Measurements from ENCODE around the gene FCER1G. TPM values are rescaled to one million over a fixed set of nuclear protein-coding genes. Genes with fewer than 3 reads are reported as not detected.

FCER1G gene
- total RNA-seq, 1 experiment from 2014 or later, result 1.5 TPM

- peak overlapping the region; percentile 69 for H3K4me3 ChIP-seq (ENCODE audit: low read depth, low read length)
- H3K4me1 Mint-ChIP-seq (ENCODE audit: low read depth, unreplicated experiment), result peaks cover 42% of the 10 kb centered on the region
- H3K27me3 ChIP-seq (replicated peaks; ENCODE audit: control insufficient read depth, insufficient read depth, low read length), result no peaks in the 10 kb centered on the region
- H3K27me3 Mint-ChIP-seq (ENCODE audit: insufficient read depth, unreplicated experiment), result no peaks in the 10 kb centered on the region
- no TSS peak for BruUV-seq (replicated peaks)
- H3K9me3 ChIP-seq, result peaks cover 8% of the 10 kb centered on the region; the same call in 1 of the 2 replicates
- CTCF ChIA-PET, result interaction anchor here (0.8 to 3.6 kb wide), 6 partner anchors 10 to 155 kb away, joined by 3 to 44 read pairs (median 14); no protein-coding TSS in a partner anchor
- no peak for DNase-seq
- H3K27ac Mint-ChIP-seq (ENCODE audit: unreplicated experiment), result peak overlapping the region; percentile 97
- H3K4me3 Mint-ChIP-seq (ENCODE audit: unreplicated experiment), result peak overlapping the region; percentile 99
- H3K4me1 ChIP-seq, result peaks cover 44% of the 10 kb centered on the region
- intact Hi-C loops (cut with micrococcal nuclease; ENCODE audit: unreplicated experiment), result loop anchor here (1.0 kb wide), 2 partner anchors 65 to 148 kb away; no protein-coding TSS in a partner anchor
- H3K36me3 Mint-ChIP-seq (ENCODE audit: insufficient read depth, unreplicated experiment), result peaks cover 60% of the 10 kb centered on the region
- peaks cover 6% of the 10 kb centered on the region for H3K36me3 ChIP-seq (ENCODE audit: control insufficient read depth, insufficient read depth, low read length)
- peaks cover 22% of the 10 kb centered on the region for H3K9me3 Mint-ChIP-seq (ENCODE audit: unreplicated experiment)
- POLR2A ChIA-PET, result interaction anchor here (1.7 to 2.2 kb wide), 2 partner anchors 10 to 24 kb away, joined by 11 to 41 read pairs; partner anchors contain the start of gene NDUFS2
- TF ChIP-seq, protein P1, sequence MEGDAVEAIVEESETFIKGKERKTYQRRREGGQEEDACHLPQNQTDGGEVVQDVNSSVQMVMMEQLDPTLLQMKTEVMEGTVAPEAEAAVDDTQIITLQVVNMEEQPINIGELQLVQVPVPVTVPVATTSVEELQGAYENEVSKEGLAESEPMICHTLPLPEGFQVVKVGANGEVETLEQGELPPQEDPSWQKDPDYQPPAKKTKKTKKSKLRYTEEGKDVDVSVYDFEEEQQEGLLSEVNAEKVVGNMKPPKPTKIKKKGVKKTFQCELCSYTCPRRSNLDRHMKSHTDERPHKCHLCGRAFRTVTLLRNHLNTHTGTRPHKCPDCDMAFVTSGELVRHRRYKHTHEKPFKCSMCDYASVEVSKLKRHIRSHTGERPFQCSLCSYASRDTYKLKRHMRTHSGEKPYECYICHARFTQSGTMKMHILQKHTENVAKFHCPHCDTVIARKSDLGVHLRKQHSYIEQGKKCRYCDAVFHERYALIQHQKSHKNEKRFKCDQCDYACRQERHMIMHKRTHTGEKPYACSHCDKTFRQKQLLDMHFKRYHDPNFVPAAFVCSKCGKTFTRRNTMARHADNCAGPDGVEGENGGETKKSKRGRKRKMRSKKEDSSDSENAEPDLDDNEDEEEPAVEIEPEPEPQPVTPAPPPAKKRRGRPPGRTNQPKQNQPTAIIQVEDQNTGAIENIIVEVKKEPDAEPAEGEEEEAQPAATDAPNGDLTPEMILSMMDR (IDR thresholded peaks at IDR 0.05; ENCODE audit: insufficient read depth in 1 of 2, low read depth in 1 of 2, low read length in 1 of 2, severe bottlenecking in 1 of 2, unreplicated experiment in 1 of 2), result no peak
Measured at GRCh38 chr1:161226759-161227158, 11.7 kb downstream of the FCER1G start.

DNA sequence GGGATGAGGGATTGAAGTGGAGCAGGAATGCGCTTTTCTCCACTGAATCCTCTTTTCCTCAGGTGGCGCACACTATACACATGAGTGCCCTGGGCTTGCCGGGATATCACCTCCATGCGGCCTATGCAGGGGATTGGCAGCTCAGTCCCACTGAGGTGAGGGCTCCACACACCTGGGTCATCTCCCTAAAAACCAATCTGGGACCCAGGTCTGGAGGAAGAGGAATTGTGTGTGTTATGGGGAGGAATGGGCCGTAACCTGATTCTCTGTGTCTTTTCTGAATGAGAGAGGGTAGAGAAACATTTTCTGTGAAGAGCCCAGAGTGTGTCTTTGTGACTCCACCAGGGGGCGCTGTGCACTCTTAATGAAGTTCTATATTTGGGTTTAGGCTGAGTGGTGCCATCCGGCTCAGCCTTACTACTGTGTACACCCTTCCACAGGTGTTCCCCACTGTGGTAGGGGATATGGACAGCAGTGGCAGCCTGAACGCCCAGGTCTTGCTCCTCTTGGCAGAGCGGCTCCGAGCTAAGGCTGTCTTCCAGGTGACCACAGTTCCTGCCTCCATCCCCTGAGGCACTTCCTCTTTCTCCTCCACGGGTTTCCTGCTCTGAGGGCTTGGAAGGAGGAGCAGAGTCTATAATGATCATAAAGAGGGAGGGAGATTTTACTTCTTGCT lies 12.2 kb downstream of the FCER1G start:
- TF ChIP-seq, protein P1 (IDR thresholded peaks at IDR 0.05; ENCODE audit: insufficient read depth in 1 of 2, low read depth in 1 of 2, low read length in 1 of 2, severe bottlenecking in 1 of 2, unreplicated experiment in 1 of 2), result peak; percentile 76 to 84
- intact Hi-C loops (cut with micrococcal nuclease; ENCODE audit: unreplicated experiment), result loop anchor here (1.0 kb wide), 2 partner anchors 64 to 147 kb away; no protein-coding TSS in a partner anchor
- POLR2A ChIA-PET, result interaction anchor here (2.2 kb wide), 1 partner anchor 25 kb away, joined by 41 read pairs; the partner anchor contains the start of gene NDUFS2

DNA sequence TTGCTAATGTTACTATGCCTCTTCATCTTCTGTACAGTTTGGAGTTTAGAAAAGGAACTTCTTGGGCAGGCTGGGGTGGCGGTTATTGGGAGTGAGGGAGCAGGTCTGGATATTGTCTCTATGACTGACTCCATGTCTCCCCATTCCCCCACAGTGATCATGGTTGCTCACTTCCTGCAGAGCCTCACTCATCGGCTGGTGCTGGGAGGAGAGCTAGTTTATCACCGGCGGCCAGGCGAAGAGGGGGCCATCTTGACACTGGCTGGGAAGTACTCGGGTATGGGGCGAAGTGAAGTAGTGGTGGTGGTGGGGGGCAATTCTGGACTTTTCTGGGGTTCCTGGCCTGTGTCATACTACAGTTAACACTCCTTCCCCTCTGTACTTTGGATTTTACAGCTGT lies 12.9 kb downstream of the FCER1G start:
- Histone ChIP-seq H3K36me3 (ENCODE audit: control insufficient read depth, insufficient read depth, low read length) (peaks cover 5% of the 10 kb centered on the region; the same call in 1 of the 2 replicates), H3K9me3 (no peaks in the 10 kb centered on the region), H3K4me3 (ENCODE audit: low read depth, low read length) (no peak overlapping the region), H3K4me1 (peaks cover 31% of the 10 kb centered on the region), H3K27me3 (replicated peaks; ENCODE audit: control insufficient read depth, insufficient read depth, low read length) (no peaks in the 10 kb centered on the region)
- Mint-ChIP-seq H3K27me3 (ENCODE audit: insufficient read depth, unreplicated experiment) (no peaks in the 10 kb centered on the region), H3K27ac (ENCODE audit: unreplicated experiment) (peak overlapping the region; percentile 97), H3K4me3 (ENCODE audit: unreplicated experiment) (no peak overlapping the region), H3K36me3 (ENCODE audit: insufficient read depth, unreplicated experiment) (peaks cover 47% of the 10 kb centered on the region), H3K4me1 (ENCODE audit: low read depth, unreplicated experiment) (peaks cover 29% of the 10 kb centered on the region), H3K9me3 (ENCODE audit: unreplicated experiment) (peaks cover 9% of the 10 kb centered on the region)
- POLR2A ChIA-PET, result no interaction called here
- no TSS peak for BruUV-seq (replicated peaks)
- CTCF ChIA-PET, result interaction anchor here (1.0 to 3.6 kb wide), 3 partner anchors 22 to 147 kb away, joined by 3 to 44 read pairs (median 4); no protein-coding TSS in a partner anchor
- intact Hi-C loops (cut with micrococcal nuclease; ENCODE audit: unreplicated experiment), result no loop called here
- TF ChIP-seq, protein P1 (IDR thresholded peaks at IDR 0.05; ENCODE audit: insufficient read depth in 1 of 2, low read depth in 1 of 2, low read length in 1 of 2, severe bottlenecking in 1 of 2, unreplicated experiment in 1 of 2), result no peak
- DNase-seq, result no peak

More for the DNA sequence above, 12.2 kb downstream of the FCER1G start:
- H3K4me1 ChIP-seq, result peaks cover 38% of the 10 kb centered on the region
- Mint-ChIP-seq H3K9me3 (ENCODE audit: unreplicated experiment) (peaks cover 16% of the 10 kb centered on the region), H3K4me3 (ENCODE audit: unreplicated experiment) (peak overlapping the region; percentile 99), H3K27ac (ENCODE audit: unreplicated experiment) (peak overlapping the region; percentile 97), H3K36me3 (ENCODE audit: insufficient read depth, unreplicated experiment) (peaks cover 54% of the 10 kb centered on the region), H3K4me1 (ENCODE audit: low read depth, unreplicated experiment) (peaks cover 36% of the 10 kb centered on the region), H3K27me3 (ENCODE audit: insufficient read depth, unreplicated experiment) (no peaks in the 10 kb centered on the region)
- peak overlapping the region; percentile 69 for H3K4me3 ChIP-seq (ENCODE audit: low read depth, low read length)
- DNase-seq, result peak; percentile 72 to 82
- no peaks in the 10 kb centered on the region for H3K27me3 ChIP-seq (replicated peaks; ENCODE audit: control insufficient read depth, insufficient read depth, low read length)
- H3K36me3 ChIP-seq (ENCODE audit: control insufficient read depth, insufficient read depth, low read length), result peaks cover 6% of the 10 kb centered on the region
- CTCF ChIA-PET, result interaction anchor here (0.8 to 3.6 kb wide), 7 partner anchors 16 to 154 kb away, joined by 3 to 44 read pairs (median 3); no protein-coding TSS in a partner anchor
- BruUV-seq (replicated peaks), result no TSS peak
- H3K9me3 ChIP-seq, result peaks cover 5% of the 10 kb centered on the region; the same call in 1 of the 2 replicates

Measured in Caco-2 (cell line).